Loucy (cell line): ENCODE results near the gene TBC1D1.

Experiments
- CTCF ChIP-seq: fragments of 200-600 bp; sonication (generic); conservative IDR thresholded peaks from 2 replicates; pipeline ENCODE4 v1.5.1; 2014; ENCODE audit warnings: mild to moderate bottlenecking, antibody characterized with exemption, low read length
- EZH2phosphoT487 ChIP-seq: fragments of 200-600 bp; IDR thresholded peaks from 2 replicates; pipeline ENCODE4 v1.6.1; 2018; ENCODE audit warnings: antibody characterized with exemption, mild to moderate bottlenecking, moderate library complexity, borderline replicate concordance

GRCh38 chr4:38135201-38135600 is 244.3 kb downstream of the TBC1D1 start:
- TF ChIP-seq CTCF (no peak), EZH2phosphoT487 (no peak)
